Activated CD4-positive, CD25-positive, alpha-beta regulatory T cell treated with anti-CD3 and anti-CD28 coated beads, Interleukin-2, amount 50 U/mL, for 16 hours (primary cell): ENCODE measurements around the gene VSIG2.
"Not testable (repeated sequence)": the region's sequence is repeated elsewhere in the genome, so short reads cannot be mapped to it uniquely, and the experiment has no call there.

ENCODE experiments used
- DNase-seq: peaks from one replicate; pipeline ENCODE4 v3.0.0-alpha.2; 2020; ENCODE audit warnings: low read depth, low spot score

The VSIG2 gene, protein sequence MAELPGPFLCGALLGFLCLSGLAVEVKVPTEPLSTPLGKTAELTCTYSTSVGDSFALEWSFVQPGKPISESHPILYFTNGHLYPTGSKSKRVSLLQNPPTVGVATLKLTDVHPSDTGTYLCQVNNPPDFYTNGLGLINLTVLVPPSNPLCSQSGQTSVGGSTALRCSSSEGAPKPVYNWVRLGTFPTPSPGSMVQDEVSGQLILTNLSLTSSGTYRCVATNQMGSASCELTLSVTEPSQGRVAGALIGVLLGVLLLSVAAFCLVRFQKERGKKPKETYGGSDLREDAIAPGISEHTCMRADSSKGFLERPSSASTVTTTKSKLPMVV

DNA sequence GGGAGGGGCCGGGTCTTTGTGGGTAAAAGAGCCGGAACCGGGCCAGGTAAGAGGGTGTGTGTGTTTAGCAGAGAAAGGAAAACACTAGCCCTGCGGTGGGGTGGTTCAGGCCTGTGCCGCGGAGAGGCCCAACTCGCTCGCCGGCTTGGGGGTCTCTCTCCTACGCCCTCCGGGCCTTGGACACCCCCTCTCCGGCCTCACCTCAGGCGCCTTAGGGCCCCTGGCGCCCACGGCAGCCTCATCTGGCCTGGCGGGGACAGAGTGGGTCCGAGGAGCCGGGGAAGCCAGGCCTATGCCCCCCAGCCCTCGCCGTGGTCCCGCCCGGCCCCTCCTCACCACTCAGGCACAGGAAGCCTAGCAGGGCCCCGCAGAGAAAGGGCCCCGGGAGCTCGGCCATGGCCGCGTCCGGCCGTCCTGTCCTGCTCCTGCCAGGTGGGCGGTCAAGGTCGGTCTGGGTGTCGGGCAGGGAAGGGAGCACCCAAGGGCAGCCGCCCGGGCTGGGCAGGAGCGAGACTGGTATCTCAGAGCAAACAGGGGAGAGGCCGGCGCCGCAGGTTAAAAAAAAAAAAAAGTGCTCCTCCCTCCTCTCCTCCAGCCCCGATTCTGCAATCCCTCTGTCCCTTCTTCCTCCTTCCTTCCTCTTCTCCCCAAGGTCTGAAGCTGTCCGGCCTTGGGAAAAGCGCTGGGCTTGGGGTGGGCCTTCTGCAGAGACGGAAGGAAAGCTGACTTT is at the start of gene VSIG2:
TSS of gene VSIG2 (minus strand) at position 515 of the 730 bp plus-strand sequence. CDS start at position 397, 118 bp downstream.
- DNase-seq = no peak

DNA sequence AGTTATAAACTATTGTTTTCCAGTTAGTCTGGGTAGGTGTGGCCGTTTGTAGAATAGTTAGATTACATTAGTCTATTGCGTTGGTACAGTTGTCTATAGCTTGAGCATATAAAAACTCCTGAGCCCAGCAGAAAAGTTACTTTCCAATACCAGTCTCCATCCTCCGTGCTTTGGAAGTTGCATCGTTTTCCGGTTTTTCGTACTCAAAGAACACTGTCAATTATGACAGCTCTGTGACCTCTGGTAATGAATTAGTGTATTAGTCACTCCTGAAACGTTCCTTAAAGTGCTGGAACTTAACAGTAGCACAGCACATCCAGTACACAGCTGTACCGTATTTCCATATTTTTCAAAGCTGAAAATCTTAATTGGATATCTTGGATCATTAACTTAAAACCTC is 49.0 kb upstream of the VSIG2 start:
- DNase-seq = no peak

DNA sequence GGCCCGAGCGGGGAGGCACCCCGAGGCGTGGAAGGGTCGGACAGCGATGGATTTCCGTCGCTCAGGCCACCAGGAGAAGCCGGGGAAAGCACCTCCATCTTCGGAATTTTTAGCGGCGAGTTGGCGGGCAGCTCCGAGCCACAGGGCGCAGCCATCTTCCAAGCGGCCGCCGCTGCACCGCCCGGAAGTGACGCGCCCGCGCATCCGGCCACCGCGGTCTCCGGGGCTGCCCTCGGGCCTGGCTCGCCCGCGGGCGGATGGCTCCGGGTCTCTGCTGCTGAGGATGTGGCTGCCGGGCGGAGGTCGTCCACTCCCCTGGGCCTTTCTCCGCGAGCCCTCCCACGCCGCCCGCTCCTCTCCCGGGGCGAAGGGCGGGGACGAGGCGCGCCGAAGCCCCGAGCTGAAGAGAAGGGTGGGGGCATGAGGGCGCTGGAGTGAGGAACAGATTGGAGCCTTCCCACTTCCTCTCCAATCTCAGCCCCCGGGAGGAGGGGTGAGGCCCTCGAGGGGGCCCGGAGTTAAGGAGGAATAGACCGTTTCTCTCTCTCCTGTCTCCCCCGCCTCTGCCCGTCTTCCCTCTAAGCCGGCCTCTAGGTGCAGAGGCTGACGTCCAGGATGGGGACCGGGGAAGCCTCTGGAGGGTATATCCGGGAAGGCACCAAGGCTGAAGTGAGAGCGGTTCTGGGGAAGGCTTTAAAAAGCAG is 48.3 kb upstream of the VSIG2 start, which contains the start of gene MSANTD2:
TSS of gene MSANTD2 (minus strand) at position 181 of the 704 bp plus-strand sequence. CDS start at position 155, 26 bp downstream.
- peak; percentile 55 for DNase-seq

DNA sequence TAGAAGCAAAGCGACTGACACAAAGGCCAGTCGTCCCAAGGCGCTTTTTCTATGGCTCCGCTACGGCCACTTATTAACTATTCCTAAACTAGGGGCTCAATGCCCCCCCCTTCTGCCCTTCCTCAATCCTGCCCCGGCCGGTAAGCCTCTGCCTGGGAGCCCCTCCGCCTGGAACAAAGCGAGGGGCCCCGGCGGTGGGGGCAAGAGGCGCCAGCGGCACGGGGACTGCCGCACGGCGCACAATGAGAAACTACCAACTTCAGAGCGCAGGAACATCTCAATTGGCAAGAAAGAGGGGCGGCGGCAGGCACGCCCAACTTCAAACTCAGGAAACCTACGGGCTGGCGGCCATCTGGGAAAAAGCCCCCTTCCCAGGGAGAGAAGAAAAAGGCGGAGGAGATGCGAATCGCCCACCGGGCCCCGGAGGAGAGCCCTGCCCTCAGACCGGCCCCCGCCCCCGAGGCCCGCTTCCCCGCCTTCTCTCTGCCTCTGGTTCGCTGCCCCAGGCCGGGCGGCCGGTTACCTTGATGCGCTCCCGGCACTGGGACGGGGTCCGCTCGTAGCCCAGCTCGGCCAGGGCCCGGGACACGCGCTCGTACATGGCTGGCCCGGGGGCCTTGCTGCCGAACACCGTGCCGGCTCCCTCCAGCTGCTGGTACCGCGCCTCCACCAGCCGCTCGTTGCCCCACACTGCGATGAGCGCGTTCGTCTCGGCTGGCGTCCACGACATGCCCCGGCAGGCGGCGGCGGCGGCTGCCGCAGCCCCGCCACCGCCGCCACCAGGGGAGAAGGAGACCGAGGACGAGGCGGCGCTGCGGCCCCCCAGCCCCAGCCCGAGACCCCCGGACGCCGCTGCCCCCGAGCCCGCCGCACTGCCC is 47.5 kb upstream of the VSIG2 start:
- DNase-seq = no peak

DNA sequence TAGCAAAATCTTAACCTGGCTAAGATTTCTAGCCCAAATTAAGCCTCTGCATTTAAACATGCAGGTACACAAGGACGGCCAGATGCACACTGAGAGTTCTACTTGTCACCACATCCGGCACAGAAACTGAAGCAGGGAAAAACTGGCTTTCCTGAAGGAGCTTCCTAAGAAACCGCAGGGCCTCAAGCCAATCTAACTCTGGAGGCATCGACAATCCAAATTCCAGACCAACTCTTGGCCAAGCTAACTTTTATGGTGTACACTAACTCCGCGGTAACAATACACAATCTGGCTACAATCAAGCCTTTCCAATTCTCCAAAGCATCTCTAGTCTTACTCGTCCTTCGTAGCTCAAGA is 46.9 kb upstream of the VSIG2 start:
- DNase-seq = no peak

DNA sequence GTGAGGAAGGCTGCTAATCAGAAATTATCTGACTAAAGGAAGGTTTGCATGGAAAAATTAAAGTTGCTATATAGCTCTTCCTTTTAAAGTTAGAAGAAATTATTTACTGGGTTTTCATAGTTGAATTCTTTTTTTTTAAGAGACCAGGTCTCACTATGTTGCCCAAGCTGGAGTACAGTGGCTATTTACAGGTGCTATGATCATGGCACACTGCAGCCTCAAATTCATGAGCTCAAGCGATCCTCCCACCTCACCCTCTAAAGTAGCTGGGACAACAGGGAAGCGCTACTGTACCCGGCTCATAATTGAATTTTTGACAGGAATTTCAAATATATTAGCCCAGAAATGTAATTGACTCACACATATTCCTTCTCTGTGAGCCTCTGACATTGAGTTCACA is 44.3 kb upstream of the VSIG2 start:
- no peak for DNase-seq

DNA sequence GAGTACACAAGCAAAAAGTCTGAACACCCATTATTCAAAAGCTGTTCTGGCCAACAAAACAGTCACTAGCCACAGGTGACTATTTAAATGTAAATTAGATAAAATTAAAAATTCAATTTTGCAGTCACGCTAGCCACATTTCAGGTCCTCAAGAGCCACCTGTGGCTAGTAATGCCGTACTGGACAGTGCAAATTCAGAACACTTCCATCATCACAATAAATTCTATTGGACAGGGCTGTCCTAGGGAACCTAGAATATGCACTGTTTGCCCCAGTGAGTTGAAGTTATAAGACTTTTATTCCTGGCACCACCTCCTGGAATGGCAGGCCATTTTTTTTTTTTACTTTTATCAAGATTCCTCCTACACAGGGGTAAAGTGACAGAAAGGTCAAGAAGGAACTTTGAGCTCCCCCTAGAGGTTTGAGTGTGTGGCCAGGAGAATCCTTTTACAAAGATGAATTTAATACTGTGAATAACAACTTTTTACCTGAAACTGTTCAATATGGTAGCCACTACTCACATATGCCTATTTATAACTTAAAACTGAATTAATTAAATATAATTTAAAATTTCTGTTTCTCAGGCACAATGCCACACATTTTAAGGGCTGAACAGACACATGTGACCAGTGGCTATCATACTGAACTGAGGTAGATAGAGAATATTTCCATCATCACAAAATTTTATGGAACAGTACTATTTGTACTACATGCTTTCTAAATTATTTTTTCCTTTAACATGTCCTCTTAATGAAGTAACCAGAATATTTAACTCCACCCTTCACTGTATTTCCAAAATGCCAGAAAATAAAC is 41.6 kb upstream of the VSIG2 start:
- no peak for DNase-seq

DNA sequence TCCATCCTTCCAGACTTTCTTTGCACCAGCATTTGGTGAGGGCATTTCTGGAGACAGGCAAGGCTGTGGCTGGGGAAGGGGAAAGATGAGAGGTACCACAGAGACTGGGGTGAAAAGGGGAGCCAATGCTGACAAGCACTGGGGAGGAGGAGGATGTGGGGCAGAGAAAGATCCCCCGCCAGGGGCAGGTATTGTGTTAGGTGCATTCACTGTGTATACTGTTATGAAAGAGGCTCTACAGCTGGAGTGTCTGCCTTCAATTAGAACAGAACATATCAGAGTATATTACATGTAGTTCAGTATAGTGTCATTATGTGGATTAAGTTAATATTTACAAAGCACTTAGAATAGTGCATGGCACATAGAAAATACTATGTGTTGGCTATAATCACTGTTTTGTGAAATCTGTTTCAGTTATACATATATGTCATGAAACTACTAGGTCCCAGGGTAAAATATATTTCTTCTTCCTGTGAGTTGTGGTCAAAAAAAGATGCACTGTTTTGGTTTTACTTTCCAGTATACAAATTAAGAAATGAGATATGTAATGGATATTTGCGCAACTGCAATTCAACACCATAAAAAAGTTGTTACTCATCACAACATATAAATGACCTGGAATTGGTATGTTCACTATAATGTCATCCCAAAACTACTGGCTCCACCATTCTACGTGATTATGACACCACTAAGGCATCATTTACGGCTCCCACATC is 39.7 kb upstream of the VSIG2 start:
- no peak for DNase-seq

DNA sequence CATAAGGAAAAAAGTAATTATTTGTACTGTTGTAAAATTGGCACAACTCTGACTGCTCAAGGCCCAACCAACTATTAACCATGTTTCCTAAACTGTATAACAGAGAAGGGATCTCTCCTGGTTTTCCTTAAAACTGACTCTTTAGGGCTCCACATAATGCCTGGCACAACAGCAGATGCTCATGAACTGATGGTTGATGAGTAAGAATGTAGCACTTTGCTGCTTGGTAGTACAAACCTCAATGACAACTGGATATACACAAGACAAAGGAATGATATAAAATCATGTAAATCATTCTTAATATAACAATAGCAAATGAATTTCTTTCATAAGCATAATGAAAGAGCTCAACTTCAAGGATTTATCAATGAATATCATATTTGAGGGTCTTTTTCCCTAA is 36.5 kb upstream of the VSIG2 start:
- no peak for DNase-seq

DNA sequence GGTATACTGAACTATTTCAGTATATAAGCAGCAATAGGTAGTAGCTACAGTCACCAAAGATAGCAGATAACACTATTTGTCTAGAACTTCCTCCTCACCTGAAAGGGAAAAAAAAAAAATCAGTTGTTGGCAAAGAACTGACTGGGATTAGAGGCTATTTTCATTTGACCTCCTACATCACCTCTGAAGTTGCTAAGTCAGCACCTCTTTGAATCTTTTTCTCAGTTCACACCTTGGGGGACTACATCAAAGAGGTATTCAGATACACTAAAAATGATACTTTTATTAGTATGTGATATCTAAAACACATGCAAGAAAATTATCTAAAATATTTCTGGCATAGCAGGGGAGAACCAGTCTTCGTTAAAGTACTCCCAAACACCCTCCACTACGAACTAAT is 32.0 kb upstream of the VSIG2 start:
- no peak for DNase-seq

DNA sequence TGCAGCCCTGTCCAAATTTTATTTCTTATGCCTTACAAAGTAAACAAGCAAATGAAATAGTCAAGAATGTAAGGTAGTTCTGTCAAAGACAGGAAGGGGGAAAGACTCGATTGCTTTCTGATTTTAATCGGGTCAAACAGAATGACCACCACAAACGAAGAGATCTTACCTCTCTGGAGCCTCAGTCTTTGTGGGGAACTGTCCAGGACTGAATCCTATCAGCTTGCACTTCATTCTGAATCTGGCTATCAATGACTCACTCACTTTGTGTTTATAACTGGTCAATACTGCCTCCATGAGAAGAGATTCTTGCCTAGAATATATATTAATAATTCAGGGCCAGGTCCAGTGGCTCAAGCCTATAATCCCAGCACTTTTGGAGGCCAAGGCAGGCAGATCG is 30.9 kb upstream of the VSIG2 start:
- DNase-seq = no peak

DNA sequence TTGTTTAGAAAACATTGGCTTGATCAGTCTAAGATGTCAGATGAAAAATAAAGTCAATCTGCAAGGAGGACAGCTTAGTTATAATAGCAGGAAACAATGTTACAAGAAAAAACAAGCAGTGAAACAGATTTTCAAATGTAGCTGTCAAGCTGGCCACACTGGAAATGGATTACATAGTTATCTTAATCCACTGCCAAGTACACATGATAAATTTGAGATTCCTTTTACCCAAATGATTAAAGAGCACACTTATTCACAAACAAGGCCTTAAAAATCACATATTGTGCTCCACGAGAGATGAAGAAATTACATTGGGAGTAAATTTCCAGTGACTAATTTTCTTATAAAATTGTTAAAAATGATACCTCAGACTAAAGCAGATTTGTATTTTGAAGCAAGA is 27.5 kb upstream of the VSIG2 start:
- DNase-seq = no peak

DNA sequence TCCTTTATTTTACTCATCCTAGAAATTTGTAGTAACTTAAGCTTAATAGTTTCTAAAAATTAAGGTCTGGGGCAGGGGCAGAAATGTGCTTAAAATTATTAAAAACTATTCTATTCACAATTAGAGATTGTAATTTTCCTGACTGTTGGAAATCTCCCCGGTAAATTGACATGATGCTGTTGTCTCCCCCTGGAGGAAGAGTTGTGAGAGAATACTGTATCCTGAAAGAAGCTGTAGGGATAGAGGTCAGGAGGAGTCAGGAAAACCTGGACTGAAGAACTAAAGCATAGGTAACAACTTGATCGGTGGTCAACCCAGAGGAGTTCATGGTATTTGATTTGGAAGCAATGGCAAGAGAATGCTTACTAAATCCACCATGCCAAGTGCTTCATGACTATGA is 26.2 kb upstream of the VSIG2 start:
- DNase-seq = no peak

DNA sequence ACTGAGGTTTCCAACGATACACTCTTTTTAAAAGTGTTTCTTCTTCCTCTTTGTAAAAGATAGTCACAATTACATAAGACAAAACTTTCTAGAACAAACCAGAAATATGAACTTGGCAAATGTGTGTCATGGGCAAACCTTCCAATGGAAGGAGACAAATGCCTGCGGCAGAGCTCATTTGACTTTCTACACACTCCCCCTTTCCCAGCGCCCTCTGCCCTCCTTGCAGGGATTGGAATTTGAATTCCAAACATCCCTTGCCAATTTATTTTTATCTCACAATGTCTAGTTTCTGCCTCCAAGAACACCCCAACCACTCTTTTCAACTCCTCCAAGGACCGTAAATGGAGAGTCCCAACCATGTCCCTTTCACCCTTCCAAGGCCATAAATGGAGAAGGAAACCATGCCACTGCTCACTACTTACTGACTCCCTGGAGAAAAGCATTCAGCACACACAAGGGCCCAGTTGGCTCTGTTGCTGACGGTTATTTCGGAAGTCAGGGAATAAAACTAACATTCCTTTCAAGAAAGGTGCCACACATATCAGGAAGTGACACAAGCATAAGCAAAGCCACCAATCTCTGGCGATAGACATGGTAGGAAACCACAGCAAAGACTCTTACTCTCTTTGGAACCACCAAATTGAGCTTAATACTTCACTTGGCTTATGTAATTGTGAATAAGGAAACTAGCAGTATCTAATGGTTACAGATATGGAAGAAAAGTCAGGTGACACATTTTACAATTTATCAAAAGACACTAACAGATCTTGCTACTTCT is 25.0 kb upstream of the VSIG2 start:
- DNase-seq = no peak

DNA sequence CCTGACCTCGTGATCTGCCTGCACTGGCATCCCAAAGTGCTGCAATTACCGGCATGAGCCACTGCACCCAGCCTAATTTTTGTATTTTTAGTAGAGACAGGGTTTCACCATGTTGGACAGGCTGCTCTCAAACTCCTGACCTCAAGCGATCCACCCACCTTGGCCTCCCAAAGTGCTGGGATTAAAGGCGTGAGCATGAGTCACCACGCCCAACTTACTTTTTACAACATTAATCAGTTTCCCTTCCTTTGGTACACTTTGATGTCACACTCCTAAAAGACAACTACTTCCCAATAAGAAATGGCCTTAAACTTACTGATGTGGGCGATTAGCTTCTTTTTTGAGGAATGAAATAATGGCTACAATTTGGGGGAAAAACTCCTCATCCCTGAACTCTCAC is 18.9 kb upstream of the VSIG2 start:
- not testable (repeated sequence) for DNase-seq

DNA sequence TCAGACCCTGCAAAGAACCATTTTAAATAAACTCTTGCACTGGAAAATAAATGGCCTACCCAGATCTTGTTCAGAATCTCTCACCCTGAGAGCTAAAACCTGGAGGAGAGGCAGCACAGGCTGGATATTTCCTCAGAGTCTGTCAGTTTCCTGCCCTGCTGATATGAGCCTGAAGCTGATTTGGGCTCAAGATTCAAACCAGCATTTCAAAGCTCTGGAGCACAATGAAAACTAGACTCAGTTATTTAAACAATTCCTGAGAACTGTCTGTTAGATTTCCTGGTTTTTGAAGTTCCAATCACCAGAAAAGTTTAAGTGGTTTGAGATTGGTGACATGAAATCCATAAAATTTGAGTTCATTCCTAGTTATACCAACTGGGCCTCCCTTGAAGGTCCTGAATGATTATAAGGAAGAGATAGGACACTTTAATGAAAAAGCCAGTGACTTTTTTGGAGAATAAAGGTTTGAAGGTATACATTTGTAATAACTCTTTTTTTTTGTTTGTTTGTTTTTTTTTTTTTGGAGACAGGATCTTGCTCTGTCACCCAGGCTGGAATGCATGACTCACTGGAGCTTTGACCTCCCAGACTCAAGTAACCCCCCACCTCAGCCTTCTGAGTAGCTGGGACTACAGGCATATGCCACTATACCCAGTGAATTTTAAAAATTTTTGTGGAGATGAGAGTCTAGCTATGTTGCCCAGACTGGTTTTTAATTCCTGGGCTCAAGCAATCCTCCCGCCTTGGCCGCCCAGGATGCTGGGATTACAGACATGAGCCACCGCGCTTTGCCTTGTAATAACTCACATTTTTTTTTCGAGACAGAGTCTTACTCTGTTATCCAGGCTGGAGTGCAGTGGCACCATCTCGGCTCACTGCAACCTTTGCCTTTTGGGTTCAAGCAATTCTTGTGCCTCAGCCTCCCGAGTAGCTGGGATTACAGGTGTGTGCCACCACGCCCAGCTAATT is 18.0 kb upstream of the VSIG2 start:
- DNase-seq = no peak

DNA sequence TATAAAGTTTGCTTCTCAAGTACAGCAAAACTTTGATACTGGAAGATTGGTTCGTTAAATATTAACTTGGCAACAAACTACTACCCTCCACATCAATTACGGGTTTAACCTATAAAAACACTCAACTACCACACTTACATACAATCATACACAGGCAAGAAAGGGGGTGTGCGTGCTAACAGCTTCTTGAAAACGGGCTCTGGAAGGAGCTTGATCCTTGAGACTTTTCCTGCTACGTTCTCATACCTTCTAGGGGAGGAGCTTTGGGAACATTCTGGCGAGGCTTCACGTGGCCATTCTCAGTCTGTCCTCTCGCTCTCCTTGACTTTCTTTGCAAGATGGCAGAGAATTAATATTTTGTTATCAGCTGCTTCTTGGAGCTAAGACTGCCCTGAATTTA is 16.9 kb upstream of the VSIG2 start:
- no peak for DNase-seq

DNA sequence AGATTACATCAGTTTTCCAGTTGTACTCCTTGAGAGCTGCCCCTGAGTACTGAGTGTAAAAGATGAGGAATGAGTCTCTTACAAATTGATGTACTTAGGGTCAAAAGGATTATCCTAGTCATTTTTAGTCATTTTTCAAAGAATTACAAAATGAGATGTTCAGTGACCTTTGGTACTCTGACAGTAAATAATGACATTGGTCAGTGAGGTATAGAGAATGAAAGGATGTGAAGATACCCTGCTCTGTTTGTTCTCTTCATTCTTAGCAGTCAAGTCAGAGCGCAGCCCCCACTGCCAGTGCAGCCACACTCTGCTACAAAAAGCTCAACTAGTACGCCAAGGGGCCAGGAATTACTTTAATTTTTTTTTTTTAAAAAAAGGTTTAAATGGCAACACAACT is 14.1 kb upstream of the VSIG2 start:
- DNase-seq = no peak
